Right atrium auricular region (tissue), 2 donors: ENCODE results near the gene LYZL1. TPM values are rescaled to one million over a fixed set of nuclear protein-coding genes. Genes with fewer than 3 reads are reported as not detected.
"Not testable (repeated sequence)": the region's sequence is repeated elsewhere in the genome, so short reads cannot be mapped to it uniquely, and the experiment has no call there.

ENCODE experiments used
- DNase-seq: peaks from one replicate; pipeline ENCODE4 v3.0.0-alpha.2; 2019; ENCODE audit warnings: low spot score
- H3K27ac ChIP-seq, 2 donors: fragments of 200-600 bp; sonication (generic); 1 replicate in 1 of 2; 2 replicates in 1 of 2; pipeline ENCODE4 v1.5.1; 2016 to 2019
- H3K27me3 ChIP-seq, 2 donors: fragments of 200-600 bp; sonication (generic); one replicate each; pipeline versions ENCODE4 v1.5.1 to v1.6.0; 2017 to 2019
- H3K36me3 ChIP-seq: fragments of 200-600 bp; sonication (generic); one replicate; pipeline ENCODE4 v1.5.1; 2016
- H3K4me1 ChIP-seq, 2 donors: fragments of 200-600 bp; sonication (generic); one replicate each; pipeline versions ENCODE4 v1.5.1 to v1.6.0; 2017 to 2019
- H3K4me3 ChIP-seq, 2 donors: fragments of 200-600 bp; sonication (generic); 1 replicate in 1 of 2; 2 replicates in 1 of 2; pipeline ENCODE4 v1.5.1; 2017 to 2019; ENCODE audit warnings: mild to moderate bottlenecking in 1 of 2, moderate library complexity in 1 of 2
- H3K9me3 ChIP-seq, 2 donors: fragments of 200-600 bp; sonication (generic); one replicate each; pipeline ENCODE4 v1.5.1; 2019
- CTCF ChIP-seq, 2 donors: fragments of 200-600 bp; sonication (generic); IDR thresholded peaks; one replicate each; pipeline ENCODE4 v1.5.1; 2019; ENCODE audit warnings: antibody characterized with exemption in 2 of 2
- total RNA-seq, 2 donors: library from RNA; depleted of rRNA; stranded (reverse); fragments of >200 nt; gene quantifications; one replicate each; pipeline ENCODE4 v1.1.0, GENCODE V29; 2016

The LYZL1 gene
- total RNA-seq, 2 donors from 2014 or later, result not detected

GRCh38 chr10:29355411-29355991, 66.6 kb downstream of the LYZL1 start:
- Histone ChIP-seq H3K4me3 (no peak overlapping the region), H3K4me1 (no peaks in the 10 kb centered on the region), H3K27me3 (no peaks in the 10 kb centered on the region), H3K9me3 (no peaks in the 10 kb centered on the region), H3K36me3 (no peaks in the 10 kb centered on the region), H3K27ac (no peak overlapping the region)
- DNase-seq, result no peak
- TF ChIP-seq CTCF (IDR thresholded peaks at IDR 0.05), result no peak

GRCh38 chr10:29356931-29357330, 68.1 kb downstream of the LYZL1 start:
- no peak for DNase-seq
- TF ChIP-seq CTCF (IDR thresholded peaks at IDR 0.05), result no peak
- Histone ChIP-seq H3K4me1 (no peaks in the 10 kb centered on the region), H3K36me3 (no peaks in the 10 kb centered on the region), H3K27me3 (no peaks in the 10 kb centered on the region), H3K4me3 (no peak overlapping the region), H3K9me3 (no peaks in the 10 kb centered on the region), H3K27ac (no peak overlapping the region)

- H3K4me3 ChIP-seq, result no peak overlapping the region
- no peaks in the 10 kb centered on the region for H3K4me1 ChIP-seq
- no peak for TF ChIP-seq CTCF (IDR thresholded peaks at IDR 0.05)
- no peaks in the 10 kb centered on the region for H3K27me3 ChIP-seq
- H3K36me3 ChIP-seq, result no peaks in the 10 kb centered on the region
- no peak for DNase-seq
- no peaks in the 10 kb centered on the region for H3K9me3 ChIP-seq
- no peak overlapping the region for H3K27ac ChIP-seq
These were observed 69.2 kb downstream of the LYZL1 start for GRCh38 chr10:29358010-29358616.

- H3K36me3 ChIP-seq, H3K9me3 ChIP-seq: not testable (repeated sequence)
These were observed 71.5 kb downstream of the LYZL1 start for GRCh38 chr10:29360215-29360853.

More at GRCh38 chr10:29360215-29360853, 71.5 kb downstream of the LYZL1 start:
- H3K4me1 ChIP-seq, DNase-seq, H3K27ac ChIP-seq, H3K27me3 ChIP-seq, H3K4me3 ChIP-seq: not testable (repeated sequence)
